Memory B cell (primary cell): Measurements from ENCODE around the gene GOLPH3.
"Not testable (repeated sequence)": the region's sequence is repeated elsewhere in the genome, so short reads cannot be mapped to it uniquely, and the experiment has no call there.

Source experiments
- ATAC-seq: fragments of 150-1000 bp; cut with Tn5 transposase; 2 replicates; pipeline ENCODE4 v1.10.0; 2021; ENCODE audit warnings: low read depth, mild to moderate bottlenecking, moderate library complexity
- DNase-seq, 2 donors: peaks; one replicate each; pipeline ENCODE4 v3.0.0; 2022; ENCODE audit warnings: low spot score in 2 of 2
- H3K27ac Mint-ChIP-seq: one replicate; pipeline ENCODE4 v1.8.0; 2022; ENCODE audit warnings: mild to moderate bottlenecking, moderate library complexity, mixed read lengths
- H3K27me3 Mint-ChIP-seq: one replicate; pipeline ENCODE4 v1.8.0; 2022; ENCODE audit warnings: mixed read lengths
- H3K36me3 Mint-ChIP-seq: one replicate; pipeline ENCODE4 v1.8.0; 2022; ENCODE audit warnings: mild to moderate bottlenecking, mixed read lengths
- H3K4me1 Mint-ChIP-seq: one replicate; pipeline ENCODE4 v1.8.0; 2022; ENCODE audit warnings: mixed read lengths
- H3K4me3 Mint-ChIP-seq: one replicate; pipeline ENCODE4 v1.8.0; 2022; ENCODE audit warnings: mild to moderate bottlenecking, moderate library complexity, mixed read lengths
- H3K9me3 Mint-ChIP-seq: one replicate; pipeline ENCODE4 v1.8.0; 2022; ENCODE audit warnings: mixed read lengths

GOLPH3 gene

GRCh38 chr5:32136342-32136741 is 37.8 kb downstream of the GOLPH3 start:
- peaks cover 31% of the 10 kb centered on the region for H3K36me3 Mint-ChIP-seq
- ATAC-seq = no peak

GRCh38 chr5:32135086-32135485 is 39.0 kb downstream of the GOLPH3 start:
- peak overlapping the region; percentile 75 for H3K27ac Mint-ChIP-seq
- no peaks in the 10 kb centered on the region for H3K9me3 Mint-ChIP-seq
- no peaks in the 10 kb centered on the region for H3K27me3 Mint-ChIP-seq
- H3K36me3 Mint-ChIP-seq = peaks cover 34% of the 10 kb centered on the region
- DNase-seq (no peak), ATAC-seq (no peak)
- peaks cover 16% of the 10 kb centered on the region for H3K4me1 Mint-ChIP-seq
- H3K4me3 Mint-ChIP-seq = no peak overlapping the region

More at GRCh38 chr5:32136342-32136741, 37.8 kb downstream of the GOLPH3 start:
- no peaks in the 10 kb centered on the region for H3K27me3 Mint-ChIP-seq
- H3K9me3 Mint-ChIP-seq = no peaks in the 10 kb centered on the region
- no peak for DNase-seq
- H3K27ac Mint-ChIP-seq = no peak overlapping the region
- no peak overlapping the region for H3K4me3 Mint-ChIP-seq
- H3K4me1 Mint-ChIP-seq = peaks cover 11% of the 10 kb centered on the region

- Mint-ChIP-seq H3K4me1 (peaks cover 16% of the 10 kb centered on the region), H3K27me3 (no peaks in the 10 kb centered on the region)
Measured at GRCh38 chr5:32132757-32133156, 41.4 kb downstream of the GOLPH3 start.

GRCh38 chr5:32131604-32132003 is 42.5 kb downstream of the GOLPH3 start:
- Mint-ChIP-seq H3K4me1 (peaks cover 17% of the 10 kb centered on the region), H3K9me3 (no peaks in the 10 kb centered on the region), H3K27ac (no peak overlapping the region), H3K4me3 (no peak overlapping the region), H3K36me3 (peaks cover 36% of the 10 kb centered on the region), H3K27me3 (no peaks in the 10 kb centered on the region)
- no peak for ATAC-seq
- no peak for DNase-seq

More at GRCh38 chr5:32132757-32133156, 41.4 kb downstream of the GOLPH3 start:
- no peak for DNase-seq
- Mint-ChIP-seq H3K9me3 (no peaks in the 10 kb centered on the region), H3K27ac (peak overlapping the region; percentile 45), H3K4me3 (no peak overlapping the region), H3K36me3 (peaks cover 35% of the 10 kb centered on the region)
- no peak for ATAC-seq

- DNase-seq = no peak
- no peak for ATAC-seq
- H3K4me1 Mint-ChIP-seq = peaks cover 17% of the 10 kb centered on the region
- H3K36me3 Mint-ChIP-seq = peaks cover 38% of the 10 kb centered on the region
- H3K9me3 Mint-ChIP-seq = no peaks in the 10 kb centered on the region
- no peaks in the 10 kb centered on the region for H3K27me3 Mint-ChIP-seq
- no peak overlapping the region for H3K4me3 Mint-ChIP-seq
- H3K27ac Mint-ChIP-seq = peak overlapping the region; percentile 18
Measured at GRCh38 chr5:32130865-32131264, 43.3 kb downstream of the GOLPH3 start.

GRCh38 chr5:32129074-32129598 is 45.0 kb downstream of the GOLPH3 start:
- H3K36me3 Mint-ChIP-seq = peaks cover 34% of the 10 kb centered on the region
- no peak overlapping the region for H3K4me3 Mint-ChIP-seq

GRCh38 chr5:32127711-32128110 is 46.4 kb downstream of the GOLPH3 start:
- Mint-ChIP-seq H3K4me3 (no peak overlapping the region), H3K36me3 (peaks cover 28% of the 10 kb centered on the region), H3K27ac (peak overlapping the region; percentile 32), H3K4me1 (peaks cover 11% of the 10 kb centered on the region), H3K27me3 (no peaks in the 10 kb centered on the region), H3K9me3 (no peaks in the 10 kb centered on the region)
- DNase-seq (no peak), ATAC-seq (no peak)

More at GRCh38 chr5:32129074-32129598, 45.0 kb downstream of the GOLPH3 start:
- no peaks in the 10 kb centered on the region for H3K9me3 Mint-ChIP-seq
- DNase-seq = no peak
- H3K27ac Mint-ChIP-seq = peak overlapping the region; percentile 32
- ATAC-seq = no peak
- peaks cover 14% of the 10 kb centered on the region for H3K4me1 Mint-ChIP-seq
- H3K27me3 Mint-ChIP-seq = no peaks in the 10 kb centered on the region

GRCh38 chr5:32126691-32127090 is 47.4 kb downstream of the GOLPH3 start:
- no peaks in the 10 kb centered on the region for H3K27me3 Mint-ChIP-seq
- DNase-seq = no peak
- H3K9me3 Mint-ChIP-seq = no peaks in the 10 kb centered on the region
- peaks cover 26% of the 10 kb centered on the region for H3K36me3 Mint-ChIP-seq
- H3K4me3 Mint-ChIP-seq = no peak overlapping the region
- peaks cover 9% of the 10 kb centered on the region for H3K4me1 Mint-ChIP-seq
- ATAC-seq = no peak
- no peak overlapping the region for H3K27ac Mint-ChIP-seq

- peaks cover 26% of the 10 kb centered on the region for H3K36me3 Mint-ChIP-seq
- no peak overlapping the region for H3K27ac Mint-ChIP-seq
- H3K4me1 Mint-ChIP-seq = peaks cover 5% of the 10 kb centered on the region
- no peak overlapping the region for H3K4me3 Mint-ChIP-seq
- DNase-seq (no peak), ATAC-seq (no peak)
- no peaks in the 10 kb centered on the region for H3K27me3 Mint-ChIP-seq
- no peaks in the 10 kb centered on the region for H3K9me3 Mint-ChIP-seq
Measured at GRCh38 chr5:32123889-32124676, 50.0 kb downstream of the GOLPH3 start.

GRCh38 chr5:32123058-32123805 is 50.9 kb downstream of the GOLPH3 start:
- peak overlapping the region; percentile 47 for H3K27ac Mint-ChIP-seq
- no peak for ATAC-seq

GRCh38 chr5:32118922-32119321 is 55.2 kb downstream of the GOLPH3 start:
- H3K27ac Mint-ChIP-seq, ATAC-seq, H3K9me3 Mint-ChIP-seq, DNase-seq, H3K27me3 Mint-ChIP-seq, H3K4me1 Mint-ChIP-seq, H3K4me3 Mint-ChIP-seq: not testable (repeated sequence)
- H3K36me3 Mint-ChIP-seq = peaks cover 24% of the 10 kb centered on the region

More at GRCh38 chr5:32123058-32123805, 50.9 kb downstream of the GOLPH3 start:
- Mint-ChIP-seq H3K27me3 (no peaks in the 10 kb centered on the region), H3K9me3 (no peaks in the 10 kb centered on the region), H3K4me3 (no peak overlapping the region), H3K4me1 (peaks cover 5% of the 10 kb centered on the region), H3K36me3 (peaks cover 22% of the 10 kb centered on the region)
- DNase-seq = no peak

- H3K36me3 Mint-ChIP-seq = peaks cover 32% of the 10 kb centered on the region
- no peaks in the 10 kb centered on the region for H3K27me3 Mint-ChIP-seq
- H3K9me3 Mint-ChIP-seq = no peaks in the 10 kb centered on the region
- H3K4me3 Mint-ChIP-seq = no peak overlapping the region
- H3K27ac Mint-ChIP-seq = peak overlapping the region; percentile 4
- DNase-seq (no peak), ATAC-seq (no peak)
- H3K4me1 Mint-ChIP-seq = peaks cover 3% of the 10 kb centered on the region
Measured at GRCh38 chr5:32116574-32117313, 57.4 kb downstream of the GOLPH3 start.

- Mint-ChIP-seq H3K4me3 (no peak overlapping the region), H3K27ac (peak overlapping the region; percentile 4), H3K27me3 (no peaks in the 10 kb centered on the region), H3K4me1 (peaks cover 3% of the 10 kb centered on the region), H3K9me3 (no peaks in the 10 kb centered on the region), H3K36me3 (peaks cover 32% of the 10 kb centered on the region)
- ATAC-seq = no peak
- DNase-seq = no peak
Measured at GRCh38 chr5:32115985-32116384, 58.1 kb downstream of the GOLPH3 start.
